HG03196 (cell line): ENCODE results near the gene TMEM182.

ENCODE experiments used
- ATAC-seq: cut with Tn5 transposase; IDR thresholded peaks from one replicate; pipeline ENCODE4 v1.9.1; 2021; ENCODE audit not compliant: unreplicated experiment

TMEM182 gene

DNA sequence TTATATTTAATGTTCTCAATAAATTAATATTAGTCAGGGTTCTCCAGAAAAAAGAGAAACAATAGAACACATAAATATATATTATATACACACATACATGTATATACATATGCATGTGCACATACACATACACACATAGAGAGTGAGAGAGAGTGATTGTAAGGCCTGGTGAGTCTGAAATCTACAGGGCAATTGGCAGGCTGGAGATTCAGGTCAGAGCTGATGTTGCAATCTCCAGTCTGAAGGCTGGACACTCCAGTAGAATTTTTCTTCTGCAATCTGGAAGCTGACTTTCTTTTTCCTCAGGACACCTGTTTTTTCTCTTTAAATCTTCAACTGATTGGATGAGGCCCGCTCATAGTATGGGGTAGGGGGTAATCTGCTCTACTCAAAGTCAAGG is 3.2 kb downstream of the TMEM182 start:
- ATAC-seq: no peak

DNA sequence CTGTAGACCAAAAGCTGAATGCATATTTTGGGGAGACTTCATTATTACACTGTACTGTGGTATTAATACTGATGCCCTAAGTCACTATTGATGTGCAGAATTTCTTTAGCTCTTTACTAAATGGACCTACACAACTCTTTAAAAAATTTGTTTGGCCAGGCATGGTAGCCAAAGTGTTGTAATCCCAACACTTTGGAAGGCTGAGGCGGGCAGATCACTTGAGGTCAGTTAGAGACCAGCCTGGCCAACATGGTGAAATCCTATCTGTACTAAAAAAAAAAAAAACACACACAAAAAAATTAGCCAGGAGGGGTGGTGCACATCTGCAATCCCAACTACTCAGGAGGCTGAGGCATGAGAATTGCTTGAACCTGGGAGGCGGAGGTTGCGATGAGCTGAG is 6.4 kb downstream of the TMEM182 start:
- no peak for ATAC-seq

DNA sequence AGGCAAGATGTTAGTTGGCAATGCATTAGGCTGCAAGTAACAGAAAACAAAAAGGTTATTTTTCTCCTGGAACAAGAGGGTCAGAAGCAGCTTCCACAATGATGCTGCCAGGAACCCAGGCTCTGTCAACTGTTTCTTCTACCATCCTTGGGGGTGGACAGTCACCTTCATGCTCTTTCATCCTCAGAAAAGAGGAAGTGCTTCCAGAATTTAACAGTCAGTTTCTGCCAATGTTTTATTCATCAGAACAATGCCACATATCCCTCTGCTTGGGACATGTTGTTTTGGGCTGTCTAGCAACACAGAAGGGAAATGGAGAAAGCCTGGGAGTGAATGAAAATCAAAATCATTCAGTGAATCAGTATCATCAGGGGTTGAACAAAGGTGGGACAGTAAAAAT is 7.1 kb downstream of the TMEM182 start:
- no peak for ATAC-seq

DNA sequence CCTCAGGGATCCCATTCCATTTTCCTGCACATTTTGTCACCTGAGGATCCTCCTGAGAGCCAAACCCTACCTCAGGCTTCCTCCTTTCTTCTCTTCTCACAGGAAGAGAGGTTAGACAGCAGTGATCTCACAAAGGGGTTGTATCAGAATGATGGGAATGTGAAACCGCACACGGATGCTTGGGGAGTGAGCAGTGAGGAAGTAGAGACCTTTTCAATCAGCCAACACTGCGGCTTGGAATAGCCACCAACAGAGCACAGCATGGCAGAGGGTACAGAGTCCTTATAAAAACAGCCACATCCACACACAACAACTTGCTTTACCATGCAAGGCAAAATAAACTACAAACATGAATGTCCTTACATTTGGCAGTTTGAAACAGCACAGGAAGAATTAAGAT is 8.7 kb downstream of the TMEM182 start:
- no peak for ATAC-seq

DNA sequence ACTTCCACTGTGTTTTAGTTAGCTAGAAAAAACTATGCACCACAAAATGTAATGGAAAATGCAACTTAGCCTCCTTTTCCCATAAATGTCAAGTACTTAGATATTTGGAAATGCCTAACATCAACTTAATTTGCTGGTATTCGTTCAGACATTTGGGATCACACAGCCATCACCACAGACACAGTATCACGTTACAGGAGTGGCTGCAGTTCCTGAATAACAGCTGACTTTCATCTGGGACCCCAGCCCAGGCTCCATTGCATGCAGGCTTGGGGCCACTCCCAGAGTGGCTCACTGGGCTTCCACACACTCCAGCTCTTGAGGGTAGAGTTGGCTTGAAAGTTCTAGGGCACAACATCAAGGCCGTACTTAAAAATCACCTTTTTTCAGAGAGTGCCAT is 9.3 kb downstream of the TMEM182 start:
- ATAC-seq: no peak

DNA sequence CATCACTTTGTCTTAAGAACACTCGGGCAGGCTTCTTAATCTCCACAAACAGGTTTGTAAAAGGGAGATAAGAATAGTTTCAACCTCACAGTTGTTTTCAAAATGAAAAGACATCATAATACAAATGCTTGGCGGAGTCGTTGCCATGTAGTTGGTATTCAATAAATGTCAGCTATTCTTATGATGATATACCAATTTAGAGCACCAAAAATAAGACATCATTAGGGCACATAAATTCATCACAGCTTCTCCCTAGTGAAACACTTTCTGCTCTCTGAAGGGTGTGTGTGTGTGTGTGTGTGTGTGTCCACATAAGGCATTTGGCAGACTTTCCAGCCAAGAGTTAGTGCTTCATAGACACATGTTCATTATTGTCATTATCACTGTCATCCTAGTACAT is 10.8 kb downstream of the TMEM182 start:
- no peak for ATAC-seq

DNA sequence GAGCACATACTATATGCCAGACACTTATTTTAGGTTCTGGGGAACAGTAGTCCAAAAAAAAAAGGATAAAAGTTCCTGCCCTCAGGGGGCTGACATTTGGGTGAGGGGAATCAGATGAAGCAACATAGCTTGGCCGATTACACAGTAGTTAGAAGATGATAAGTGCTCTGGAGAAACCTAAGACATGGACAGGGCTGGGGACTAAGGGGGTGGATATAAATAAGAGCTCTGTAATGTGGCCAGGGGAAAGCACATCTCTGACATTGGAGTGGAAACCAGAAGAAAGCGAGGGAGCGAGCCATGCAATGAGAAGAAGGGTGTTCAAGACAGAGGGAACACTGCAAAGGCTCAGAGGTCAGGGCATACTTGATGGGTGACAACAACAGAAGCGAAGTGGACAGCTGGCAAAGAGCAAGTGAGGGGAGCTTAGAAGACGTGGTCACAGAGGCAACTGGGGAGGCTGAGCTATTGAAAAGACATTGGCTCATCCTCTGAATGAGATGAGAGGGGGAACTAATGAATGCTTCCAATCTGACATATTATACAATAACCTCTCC is 11.4 kb downstream of the TMEM182 start:
- ATAC-seq: no peak

DNA sequence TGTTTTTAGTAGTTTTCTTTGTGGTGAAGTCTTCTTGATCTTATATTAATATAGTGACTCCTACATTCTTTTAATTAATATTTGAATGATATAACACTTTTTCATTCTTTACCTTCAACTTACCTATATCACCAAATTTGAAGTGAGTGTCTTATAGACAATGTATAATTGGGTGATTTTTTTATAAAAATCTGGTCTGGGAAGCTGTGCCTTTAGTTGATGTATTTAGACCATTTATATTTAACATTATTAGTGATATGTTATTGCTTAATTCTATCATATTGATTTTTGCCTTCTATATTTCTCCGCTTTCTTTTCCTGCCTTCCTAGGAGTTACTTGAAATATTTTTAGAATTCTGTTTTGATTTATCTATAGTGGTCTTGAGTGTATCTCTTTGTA is 16.4 kb downstream of the TMEM182 start:
- ATAC-seq: no peak

DNA sequence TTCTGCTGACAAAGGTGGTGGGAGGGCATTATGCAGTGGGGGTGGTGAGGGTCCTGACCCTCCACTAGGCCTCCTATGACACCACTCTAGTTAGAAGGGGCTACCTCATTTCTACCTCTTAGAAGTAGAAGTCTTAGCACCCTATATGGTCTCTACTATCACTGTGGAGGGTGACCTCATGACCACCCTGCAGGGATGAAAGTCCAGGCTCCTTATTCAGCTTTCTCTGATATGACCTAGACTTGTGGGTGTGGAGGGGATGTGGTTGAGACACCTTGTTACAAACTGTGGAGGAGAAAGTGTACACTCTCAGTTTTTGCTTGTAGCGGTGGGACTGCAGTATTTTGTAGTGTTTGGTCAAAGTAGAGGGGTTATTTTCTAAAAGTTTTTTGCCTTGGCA is 18.6 kb downstream of the TMEM182 start:
- ATAC-seq: no peak

DNA sequence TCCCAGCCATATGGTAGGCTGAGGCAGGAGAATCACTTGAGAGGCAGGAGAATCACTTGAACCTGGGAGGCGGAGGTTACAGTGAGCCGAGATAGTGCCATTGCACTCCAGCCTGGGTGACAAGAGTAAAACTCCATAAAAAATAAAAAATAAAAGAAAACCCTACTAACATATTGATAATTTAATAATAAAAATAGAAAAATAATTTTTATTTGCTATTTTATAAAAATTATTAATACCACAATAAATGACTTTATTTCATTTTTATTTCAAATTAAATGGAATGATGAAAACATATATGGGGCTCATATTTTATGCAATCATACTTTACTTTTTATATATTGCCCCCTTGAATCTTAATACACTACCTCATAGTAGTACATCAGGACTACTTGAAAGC is 20.4 kb downstream of the TMEM182 start:
- ATAC-seq: no peak

DNA sequence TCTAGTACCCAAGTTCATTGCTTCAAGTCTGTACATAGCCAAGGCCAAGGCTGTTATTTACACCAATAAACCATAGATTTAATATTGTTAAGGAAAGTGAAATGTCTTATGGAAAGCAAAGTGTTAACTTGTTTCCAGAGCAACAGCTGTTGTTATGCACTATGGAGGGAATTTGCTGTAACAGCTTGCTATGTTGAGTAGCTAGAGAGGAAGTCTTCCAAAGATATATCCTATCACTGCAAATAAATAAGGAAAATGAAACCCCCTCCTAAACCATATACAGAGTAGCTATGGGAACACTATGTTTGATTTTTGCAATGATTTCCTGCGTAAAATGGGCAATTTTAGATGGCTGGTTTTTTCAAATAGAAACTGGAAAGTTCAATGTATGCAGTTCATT is 21.1 kb downstream of the TMEM182 start:
- no peak for ATAC-seq

DNA sequence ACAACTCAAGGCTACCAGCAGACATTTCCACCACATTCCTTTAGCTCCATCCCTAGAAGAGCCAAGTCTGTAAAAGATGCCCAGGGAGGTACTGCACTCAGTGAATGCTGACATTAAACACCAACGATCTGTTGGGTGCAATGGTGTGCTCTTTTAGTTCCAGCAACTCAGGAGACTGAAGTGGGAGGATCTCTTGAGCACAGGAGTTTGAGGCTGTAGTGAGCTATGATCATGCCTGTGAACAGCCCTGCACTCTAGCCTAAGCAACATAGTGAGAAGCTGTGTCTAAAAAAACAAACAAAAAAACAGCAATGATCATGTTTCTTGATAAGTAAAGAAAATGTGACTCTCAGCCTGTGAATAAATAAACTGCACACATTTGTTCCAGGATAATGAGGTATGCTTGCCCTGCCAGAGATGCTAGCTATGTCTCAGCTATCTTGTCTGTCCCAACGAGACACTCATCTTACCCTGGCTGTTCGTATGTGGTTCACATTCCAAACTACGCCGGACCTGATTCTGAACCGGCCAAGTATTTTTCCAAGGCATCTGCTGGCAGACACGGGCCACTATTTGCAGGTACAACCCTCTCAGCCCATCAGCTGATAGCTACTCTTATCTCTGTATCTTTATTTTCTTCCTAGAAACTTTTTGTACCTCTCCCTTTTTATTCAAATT is 21.8 kb downstream of the TMEM182 start:
- ATAC-seq: no peak

DNA sequence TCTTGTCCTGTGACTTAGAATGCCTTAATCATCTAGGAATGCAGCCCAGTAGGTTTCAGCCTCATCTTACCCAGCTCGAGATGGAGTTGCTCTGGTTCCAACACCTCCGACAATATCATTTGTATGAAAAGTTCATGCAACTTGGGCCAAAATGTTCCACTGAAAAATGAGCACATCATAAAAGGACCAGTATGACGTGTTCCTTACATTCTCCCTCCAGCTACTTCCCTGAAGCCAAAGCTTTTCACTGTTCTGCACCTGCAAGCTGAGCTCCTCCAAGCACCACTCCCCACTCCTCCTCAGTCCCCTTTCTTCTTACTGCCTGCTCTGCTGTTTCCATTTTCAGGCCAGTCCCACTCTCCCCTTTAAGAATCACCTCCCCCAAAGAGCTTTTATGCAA is 23.1 kb downstream of the TMEM182 start:
- ATAC-seq: no peak

DNA sequence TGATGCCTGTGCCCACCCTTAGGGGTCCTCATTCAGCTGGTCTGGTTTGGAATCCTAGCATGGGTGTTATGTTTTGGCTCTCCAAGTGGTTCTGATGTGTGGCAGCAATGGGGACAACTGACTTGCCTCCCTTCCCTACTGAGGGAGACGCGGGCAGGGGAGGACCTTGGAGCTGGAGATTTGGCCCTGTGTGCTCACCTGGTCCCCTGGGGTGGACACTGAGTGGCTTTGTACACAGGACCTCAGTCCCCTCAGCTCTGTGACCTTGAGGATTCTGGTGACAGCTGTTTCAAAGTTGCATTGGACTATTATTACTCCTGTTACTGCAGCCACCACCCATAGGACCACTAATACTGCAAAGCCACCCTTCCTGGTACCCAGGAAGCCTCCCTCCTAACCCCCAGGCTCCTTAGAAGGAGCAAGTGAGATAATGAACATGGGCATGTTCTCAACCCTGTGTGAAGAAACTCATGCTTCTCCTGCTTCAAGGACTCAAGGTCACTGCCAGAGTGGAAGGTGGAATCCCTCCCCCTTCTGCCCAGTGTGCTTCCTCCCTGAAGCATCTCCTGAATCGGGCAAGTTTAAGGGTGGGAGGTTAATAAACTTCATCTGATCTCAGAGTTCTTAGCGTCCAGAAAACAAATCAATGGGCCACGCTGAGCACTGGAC is 26.5 kb downstream of the TMEM182 start:
- no peak for ATAC-seq

DNA sequence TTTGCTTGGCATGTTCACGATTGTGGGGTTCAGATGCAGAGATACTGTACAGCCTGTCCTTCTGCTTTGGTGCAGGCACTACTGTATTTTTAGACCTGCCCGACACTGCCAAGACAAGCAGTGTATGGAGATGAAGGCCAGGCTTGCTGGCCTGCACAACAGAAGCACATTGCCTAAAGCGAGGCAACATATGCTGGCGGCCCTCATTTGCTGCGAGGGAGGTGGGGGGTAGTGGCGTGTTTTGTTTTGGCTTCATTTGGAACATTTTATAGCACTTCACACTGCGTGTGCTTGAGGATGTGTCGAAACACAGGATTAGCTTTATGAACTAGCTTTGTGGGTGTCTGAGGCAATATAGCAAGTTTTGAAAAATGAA is 27.0 kb downstream of the TMEM182 start:
- ATAC-seq: no peak

DNA sequence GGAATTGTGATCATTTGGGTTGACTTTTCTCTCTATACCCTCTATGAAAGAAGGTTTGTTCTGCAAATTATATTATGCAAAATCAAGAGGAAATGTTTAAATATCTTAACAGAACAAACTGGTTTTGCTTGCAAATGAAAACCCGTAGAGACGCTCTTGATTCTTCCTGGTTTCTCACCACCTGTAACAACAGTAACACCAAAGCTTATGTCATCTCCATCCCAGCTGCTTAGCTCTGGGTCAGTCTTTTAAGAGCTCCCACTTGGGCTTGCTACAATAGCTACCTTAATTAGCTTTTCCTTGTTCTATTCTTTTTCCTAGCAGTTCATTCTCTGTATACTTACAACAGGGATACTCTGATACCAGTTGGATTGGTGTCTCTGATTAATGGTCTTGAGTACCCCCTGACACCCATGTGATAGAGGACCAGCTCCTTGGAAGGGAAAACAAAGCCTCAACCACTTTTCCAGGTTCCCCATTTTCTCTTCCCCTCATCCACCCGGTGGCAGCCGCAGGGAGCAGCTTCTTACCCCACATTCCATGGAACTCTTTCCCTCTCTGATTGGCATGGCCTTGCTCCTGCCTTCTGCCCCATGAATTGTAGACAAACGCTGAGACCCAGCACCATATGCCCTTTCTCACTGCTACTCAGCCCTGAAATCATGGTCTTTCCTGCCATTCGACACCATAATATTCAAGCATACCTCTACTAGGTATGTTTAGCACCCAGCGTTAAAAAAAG is 27.7 kb downstream of the TMEM182 start:
- no peak for ATAC-seq

DNA sequence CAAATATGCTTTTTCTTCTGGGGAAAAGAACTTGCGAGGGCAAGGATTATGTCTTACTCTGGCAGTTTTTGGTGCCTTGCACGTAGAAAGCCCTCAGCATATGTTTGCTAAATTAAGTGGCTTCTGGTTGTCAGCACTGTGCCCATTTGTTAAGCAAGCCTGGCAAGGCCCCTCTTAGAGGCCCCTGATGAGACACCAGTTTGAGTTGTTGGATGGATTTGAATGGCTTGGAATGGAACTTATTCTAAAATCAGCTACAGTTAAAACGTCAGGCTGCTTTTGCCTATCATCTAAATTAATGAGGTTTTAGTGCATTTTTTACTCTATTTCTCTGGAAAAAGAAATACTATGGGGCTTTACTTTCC is 28.2 kb downstream of the TMEM182 start:
- ATAC-seq: no peak

DNA sequence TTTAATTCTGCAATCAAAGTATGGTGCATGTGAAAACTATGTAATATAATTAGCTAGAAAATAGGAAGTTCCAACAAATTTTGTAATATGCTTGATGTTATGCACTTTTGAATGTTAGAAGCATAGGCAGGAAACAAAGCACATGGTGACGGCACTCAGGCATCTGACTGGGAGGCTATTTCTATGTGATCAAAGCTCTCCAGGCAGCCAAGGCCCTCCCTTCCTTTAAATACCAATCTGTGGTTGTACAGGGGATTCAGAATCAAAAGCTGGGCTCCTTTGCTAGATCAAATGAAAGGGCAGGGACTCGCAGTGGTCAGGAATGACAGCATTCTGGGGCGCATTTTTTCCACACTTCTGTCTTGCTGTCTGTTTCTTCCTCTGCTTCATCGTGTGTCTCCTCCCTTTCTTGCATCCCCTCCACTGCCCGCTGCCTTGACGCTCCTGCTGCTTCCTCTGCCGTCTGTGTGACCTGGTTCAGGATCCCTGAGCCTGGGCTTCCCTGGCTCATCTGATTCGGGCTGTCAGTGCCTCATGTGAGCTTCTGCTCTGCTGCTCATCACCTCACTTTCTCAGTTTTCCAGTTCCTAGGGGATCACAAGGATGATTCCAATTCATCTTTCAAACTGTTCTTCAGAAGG is 30.9 kb downstream of the TMEM182 start:
- ATAC-seq: no peak

DNA sequence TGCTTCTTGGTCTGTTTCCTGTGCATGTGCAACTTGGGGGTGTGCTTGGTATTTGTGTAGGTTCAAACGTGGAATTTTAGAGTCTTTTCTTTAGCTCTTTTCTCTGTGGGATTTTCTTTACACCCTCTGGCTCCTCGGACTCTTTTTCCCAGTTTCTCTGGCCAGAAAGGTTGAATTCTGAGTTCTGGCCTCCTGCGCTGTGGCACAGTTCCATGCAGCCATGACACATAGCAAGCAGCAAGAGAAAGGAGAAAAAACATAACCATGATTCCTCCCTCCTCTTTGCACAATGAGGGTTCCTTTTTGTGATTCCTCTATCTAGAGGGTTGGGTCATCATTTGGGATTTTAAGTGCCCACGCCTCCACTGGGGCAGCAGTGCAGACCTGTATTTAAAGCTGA is 33.8 kb downstream of the TMEM182 start:
- no peak for ATAC-seq

DNA sequence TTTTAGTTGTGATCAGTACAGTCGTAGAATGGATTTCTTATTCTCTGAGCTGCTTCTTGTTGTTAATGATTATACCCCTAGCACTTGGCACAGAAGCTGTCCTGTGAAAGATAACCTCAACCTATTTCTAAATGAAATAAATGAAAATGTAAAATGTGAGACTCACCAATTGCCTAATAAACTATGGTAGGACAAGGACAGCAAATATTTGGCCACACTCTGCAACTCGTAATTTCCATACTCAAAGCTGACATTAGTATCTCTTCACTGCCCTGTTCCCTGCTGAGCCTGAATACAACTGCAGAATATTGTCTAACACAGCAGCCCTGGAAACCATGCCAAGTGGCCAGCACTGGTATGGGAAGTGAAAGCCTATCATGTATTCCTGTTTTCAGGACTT is 34.5 kb downstream of the TMEM182 start:
- ATAC-seq: no peak

DNA sequence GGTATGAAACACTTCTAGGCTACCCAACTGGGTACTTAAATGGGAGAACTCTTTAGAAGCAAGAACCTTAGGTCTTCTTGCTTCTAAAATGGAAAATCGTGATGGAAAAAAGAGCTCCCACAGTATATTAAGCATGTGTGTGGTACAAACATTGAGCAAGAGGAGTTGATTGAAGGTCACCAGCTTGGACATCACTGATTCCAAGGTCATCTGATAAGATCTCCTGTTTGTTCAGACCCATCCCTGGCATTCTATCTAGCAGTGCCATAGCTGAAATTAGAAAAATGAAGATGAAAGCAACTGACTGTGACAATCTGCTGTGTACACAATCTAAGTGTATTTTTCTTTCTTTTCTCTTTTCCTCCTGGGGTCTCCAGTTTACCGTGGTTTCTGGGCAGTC is 35.7 kb downstream of the TMEM182 start:
- ATAC-seq: no peak

DNA sequence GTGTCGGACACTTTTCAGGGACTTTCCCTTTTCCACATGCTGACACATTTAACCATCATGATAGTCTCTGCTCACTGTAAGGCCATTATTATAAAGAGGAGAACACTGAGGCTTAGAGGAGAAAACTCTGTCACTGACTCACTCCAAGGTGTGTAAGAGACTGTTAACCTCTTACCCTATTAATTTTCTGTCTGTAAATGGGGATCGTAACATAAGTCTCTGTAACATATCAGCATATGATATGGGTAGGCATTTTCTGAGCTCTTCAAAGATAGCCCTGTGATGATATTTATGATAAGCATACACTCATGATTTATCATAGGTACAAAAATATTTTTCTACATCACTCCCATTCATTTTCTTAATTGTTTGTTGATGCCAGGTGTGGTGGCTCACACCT is 36.4 kb downstream of the TMEM182 start:
- no peak for ATAC-seq
